ENCODE data around the gene ETS1.

DNA sequence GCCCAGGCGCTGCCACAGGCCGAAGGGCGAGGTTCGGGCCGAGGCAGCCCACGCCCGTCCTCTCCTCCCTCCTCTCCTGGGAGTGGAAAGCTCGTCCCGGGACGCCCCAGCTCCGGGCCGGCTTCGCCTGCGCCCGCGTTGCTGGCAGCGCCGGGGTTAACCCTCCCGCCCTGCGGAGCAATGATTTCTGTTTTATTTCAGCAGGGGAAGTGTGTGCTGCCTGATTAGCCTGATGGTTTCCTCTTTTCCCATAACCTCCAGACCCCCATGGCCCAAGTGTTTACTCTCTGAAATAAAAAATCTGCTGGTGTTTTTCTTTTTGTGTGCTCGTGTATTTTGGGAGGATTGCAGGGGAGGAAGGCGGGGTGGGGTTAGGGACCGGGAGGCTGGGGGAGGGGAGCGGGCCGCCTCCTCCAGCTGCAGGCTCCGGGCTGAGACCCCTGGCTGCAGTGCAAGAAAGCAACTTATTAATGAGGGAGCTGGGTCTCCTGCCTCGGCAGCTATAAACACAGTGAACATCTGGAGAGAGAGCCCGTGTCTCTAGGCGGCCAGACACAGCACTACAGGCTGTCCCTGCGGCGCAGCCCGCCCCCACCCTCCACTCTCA is 38.6 kb downstream of the ETS1 start:
- TF ChIP-seq, protein P1, sequence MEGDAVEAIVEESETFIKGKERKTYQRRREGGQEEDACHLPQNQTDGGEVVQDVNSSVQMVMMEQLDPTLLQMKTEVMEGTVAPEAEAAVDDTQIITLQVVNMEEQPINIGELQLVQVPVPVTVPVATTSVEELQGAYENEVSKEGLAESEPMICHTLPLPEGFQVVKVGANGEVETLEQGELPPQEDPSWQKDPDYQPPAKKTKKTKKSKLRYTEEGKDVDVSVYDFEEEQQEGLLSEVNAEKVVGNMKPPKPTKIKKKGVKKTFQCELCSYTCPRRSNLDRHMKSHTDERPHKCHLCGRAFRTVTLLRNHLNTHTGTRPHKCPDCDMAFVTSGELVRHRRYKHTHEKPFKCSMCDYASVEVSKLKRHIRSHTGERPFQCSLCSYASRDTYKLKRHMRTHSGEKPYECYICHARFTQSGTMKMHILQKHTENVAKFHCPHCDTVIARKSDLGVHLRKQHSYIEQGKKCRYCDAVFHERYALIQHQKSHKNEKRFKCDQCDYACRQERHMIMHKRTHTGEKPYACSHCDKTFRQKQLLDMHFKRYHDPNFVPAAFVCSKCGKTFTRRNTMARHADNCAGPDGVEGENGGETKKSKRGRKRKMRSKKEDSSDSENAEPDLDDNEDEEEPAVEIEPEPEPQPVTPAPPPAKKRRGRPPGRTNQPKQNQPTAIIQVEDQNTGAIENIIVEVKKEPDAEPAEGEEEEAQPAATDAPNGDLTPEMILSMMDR (IDR thresholded peaks at IDR 0.05; ENCODE audit: low read length), result no peak
- no peak for TF ChIP-seq EZH2 (IDR thresholded peaks at IDR 0.05; ENCODE audit: borderline replicate concordance, low read length)

Measured in OCI-LY1 (cell line).